K562 (cell line): Measurements from ENCODE around the gene CDH5. TPM values are rescaled to one million over a fixed set of nuclear protein-coding genes. Genes with fewer than 3 reads are reported as not detected.

Source experiments
- ATAC-seq: fragments of 200-7000 bp; cut with Tn5 transposase; 3 replicates; pipeline ENCODE4 v1.9.1; 2020; ENCODE audit warnings: moderate library complexity
- BruUV-seq: library from RNA; stranded (reverse); fragments of 400-500 nt; replicated peaks from 2 replicates; lab custom pipeline; 2021; lab: Mats Ljungman, UMichigan
- CTCF ChIA-PET: fragments of 300-600 bp; formaldehyde crosslinking; extraction: SDS; loops from one replicate; lab custom pipeline; 2021; ENCODE audit warnings: low intra/inter-chr PET ratio; lab: Yijun Ruan, JAX
- POLR2A ChIA-PET: fragments of 300-600, 350-650 bp; sonication (Branson Sonifier 250); formaldehyde crosslinking; extraction: SDS; loops from one replicate; lab custom pipeline; 2021; ENCODE audit warnings: antibody characterized with exemption, inconsistent platforms; lab: Yijun Ruan, JAX
- DNase-seq, 4 experiments: peaks; one replicate each; pipeline versions ENCODE4 v3.0.0 to v3.0.0-alpha.2; 2011 to 2018; ENCODE audit warnings: low spot score in 3 of 4, mixed read lengths in 3 of 4; ENCODE audit errors: extremely low read depth in 1 of 4
- FAIRE-seq: peaks from 2 replicates; lab custom pipeline; 2011; peaks lifted over from hg19 to GRCh38; lab: Jason Lieb, UNC
- H2AFZ ChIP-seq: 2 replicates; pipeline ENCODE4 v1.6.0; 2011; ENCODE audit warnings: low read depth, low read length, control low read depth, inconsistent platforms
- H3K27ac ChIP-seq: fragments of 200-600 bp; 3 replicates; pipeline ENCODE4 v1.8.0; 2011; ENCODE audit warnings: low read depth, mild to moderate bottlenecking, control low read depth, inconsistent platforms, low read length, moderate library complexity, mixed read lengths; ENCODE audit errors: extremely low read depth
- H3K27me3 ChIP-seq, 2 experiments: fragments of 300-600 bp in 1 of 2; 2 replicates in 1 of 2; 3 replicates in 1 of 2; pipeline versions ENCODE4 v1.6.0 to v1.8.0; 2011; ENCODE audit warnings: inconsistent platforms in 2 of 2, low read length in 2 of 2, mild to moderate bottlenecking in 1 of 2, mixed read lengths in 1 of 2, moderate library complexity in 1 of 2; ENCODE audit not compliant: control insufficient read depth in 2 of 2, insufficient read depth in 2 of 2
- H3K36me3 ChIP-seq: fragments of 300-600 bp; 3 replicates; pipeline ENCODE4 v1.8.0; 2011; ENCODE audit warnings: mild to moderate bottlenecking, low read length, inconsistent platforms; ENCODE audit not compliant: control insufficient read depth, insufficient read depth
- H3K4me1 ChIP-seq, 2 experiments: fragments of 200-600 bp in 1 of 2; replicated peaks in 1 of 2; 2 replicates in 1 of 2; 3 replicates in 1 of 2; pipeline versions ENCODE4 v1.5.1 to v1.8.0; 2011; ENCODE audit warnings: inconsistent platforms in 2 of 2, low read length in 2 of 2, mild to moderate bottlenecking in 1 of 2, mixed read lengths in 1 of 2, moderate library complexity in 1 of 2; ENCODE audit not compliant: control insufficient read depth in 2 of 2, insufficient read depth in 2 of 2
- H3K4me2 ChIP-seq: 2 replicates; pipeline ENCODE4 v1.6.1; 2011; ENCODE audit warnings: low read length, control low read depth, inconsistent platforms, mixed read lengths; ENCODE audit not compliant: insufficient read depth
- H3K4me3 ChIP-seq: fragments of 200-600 bp; sonication (generic), shearing (Covaris generic); 2 replicates; pipeline ENCODE4 v1.5.1; 2016; ENCODE audit warnings: control low read depth, inconsistent platforms
- H3K79me2 ChIP-seq: fragments of 200-600 bp; 3 replicates; pipeline ENCODE4 v1.8.0; 2011; ENCODE audit warnings: low read length, inconsistent platforms; ENCODE audit not compliant: control insufficient read depth, insufficient read depth
- H3K9ac ChIP-seq, 2 experiments: 2 replicates each; pipeline versions ENCODE4 v1.6.0 to v1.6.1; 2011; ENCODE audit warnings: low read depth in 2 of 2, low read length in 2 of 2, control low read depth in 1 of 2, inconsistent platforms in 1 of 2, mild to moderate bottlenecking in 1 of 2, mixed read lengths in 1 of 2; ENCODE audit not compliant: insufficient read depth in 1 of 2
- H3K9me1 ChIP-seq: one replicate; pipeline ENCODE4 v1.6.0; 2011; ENCODE audit warnings: inconsistent platforms, mild to moderate bottlenecking, low read length, moderate library complexity; ENCODE audit not compliant: control insufficient read depth, insufficient read depth
- H3K9me3 ChIP-seq: replicated peaks from 2 replicates; pipeline ENCODE4 v1.5.1; 2011; ENCODE audit warnings: low read depth, low read length, inconsistent platforms; ENCODE audit not compliant: control insufficient read depth, insufficient read depth
- H4K20me1 ChIP-seq: replicated peaks from 2 replicates; pipeline ENCODE4 v1.6.1; 2011; ENCODE audit warnings: low read length, inconsistent platforms, mixed read lengths; ENCODE audit not compliant: control insufficient read depth, insufficient read depth
- WGBS: fragments of 100-300 bp; shearing (Covaris generic); methylation state at CpG from one replicate; pipeline ENCODE4 v1.1.6; 2016; ENCODE audit warnings: low coverage, mixed read lengths; ENCODE audit not compliant: insufficient coverage; ENCODE audit errors: missing lambda C conversion rate; 5-methylcytosine and 5-hydroxymethylcytosine counted together
- in situ Hi-C: fragments of 300-500 bp; cut with MboI; formaldehyde crosslinking; loops from 4 replicates; pipeline ENCODE4 v1.15.0; 2018; ENCODE audit warnings: inconsistent platforms, mixed read lengths
- intact Hi-C: fragments of 100-400 bp; cut with micrococcal nuclease; formaldehyde crosslinking; loops from 2 replicates; pipeline ENCODE4 v1.14.2; 2022
- polyA plus RNA-seq, 8 experiments: library from polyadenylated mRNA; depleted of rRNA in 4 of 8; stranded (reverse) in 5 of 8; unstranded in 3 of 8; fragments of >200 nt; fragmentation: Nextera tagmentation in 2 of 8; fragmentation: Illumina TruSeq in 1 of 8; extraction: Ambion mirVana in 2 of 8; extraction: Trizol in 1 of 8; gene quantifications; 2 replicates each; pipeline versions ENCODE4 v1.2.1 to v1.2.3, GENCODE V29; 2011 to 2014; ENCODE audit warnings: inconsistent platforms in 1 of 8, missing spikeins in 1 of 8
- total RNA-seq, 7 experiments: library from RNA; depleted of rRNA in 6 of 7; stranded (reverse); fragments of >200 nt in 6 of 7; fragmentation: Illumina TruSeq in 2 of 7; extraction: Trizol in 2 of 7; gene quantifications; 2 replicates each; pipeline versions ENCODE4 v1.2.1 to v1.2.3, GENCODE V29; 2011 to 2021; ENCODE audit warnings: low replicate concordance in 1 of 7
- TF ChIP-seq, protein P1 (sequence below): fragments of 250-450 bp; sonication (Bioruptor Pico); IDR thresholded peaks from 2 replicates; pipeline ENCODE4 v1.5.0; 2021
- TF ChIP-seq, protein P2 (sequence below), 3 experiments: IDR thresholded peaks in 2 of 3; conservative IDR thresholded peaks in 1 of 3; 2 replicates each; pipeline ENCODE4 v1.5.1; 2011 to 2012; ENCODE audit warnings: low read length in 3 of 3, mild to moderate bottlenecking in 3 of 3, control low read depth in 2 of 3, improper control_type of control experiment in 1 of 3, inconsistent platforms in 1 of 3, low read depth in 1 of 3, mixed read lengths in 1 of 3, moderate library complexity in 1 of 3; ENCODE audit not compliant: insufficient read depth in 2 of 3

Gene CDH5
- total and polyA plus RNA-seq, 9 of the 15 experiments (the other 6 are each of a cell fraction or from before 2014, with no cell fraction given), result not detected

- CTCF ChIA-PET, result no interaction called here
- no TSS peak for BruUV-seq
- DNase-seq, result peak in 2 of 4 experiments; percentile 25 to 31
- intact Hi-C loops (no loop called here), in situ Hi-C loops (no loop called here)
- no peak overlapping the region for H3K4me3 ChIP-seq
- peaks cover 0 to 15% of the 10 kb centered on the region in 2 experiments; a peak in 2 of 5 replicates for H3K4me1 ChIP-seq
- peaks cover 10% of the 10 kb centered on the region for H4K20me1 ChIP-seq
- no peaks in the 10 kb centered on the region for H3K9me1 ChIP-seq
- H3K27me3 ChIP-seq, result peaks cover 22 to 60% of the 10 kb centered on the region in 2 experiments
- H2AFZ ChIP-seq, result no peak overlapping the region
- H3K79me2 ChIP-seq, result no peaks in the 10 kb centered on the region
- H3K9ac ChIP-seq, result no peak overlapping the region
- FAIRE-seq, result no peak
- no peak for ATAC-seq
- no peak overlapping the region for H3K27ac ChIP-seq
- no peaks in the 10 kb centered on the region for H3K9me3 ChIP-seq
- TF ChIP-seq, protein P1, sequence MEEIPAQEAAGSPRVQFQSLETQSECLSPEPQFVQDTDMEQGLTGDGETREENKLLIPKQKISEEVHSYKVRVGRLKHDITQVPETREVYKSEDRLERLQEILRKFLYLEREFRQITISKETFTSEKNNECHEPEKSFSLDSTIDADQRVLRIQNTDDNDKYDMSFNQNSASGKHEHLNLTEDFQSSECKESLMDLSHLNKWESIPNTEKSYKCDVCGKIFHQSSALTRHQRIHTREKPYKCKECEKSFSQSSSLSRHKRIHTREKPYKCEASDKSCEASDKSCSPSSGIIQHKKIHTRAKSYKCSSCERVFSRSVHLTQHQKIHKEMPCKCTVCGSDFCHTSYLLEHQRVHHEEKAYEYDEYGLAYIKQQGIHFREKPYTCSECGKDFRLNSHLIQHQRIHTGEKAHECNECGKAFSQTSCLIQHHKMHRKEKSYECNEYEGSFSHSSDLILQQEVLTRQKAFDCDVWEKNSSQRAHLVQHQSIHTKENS (CRISPR knock-in tag), result no peak
- TF ChIP-seq, protein P2, sequence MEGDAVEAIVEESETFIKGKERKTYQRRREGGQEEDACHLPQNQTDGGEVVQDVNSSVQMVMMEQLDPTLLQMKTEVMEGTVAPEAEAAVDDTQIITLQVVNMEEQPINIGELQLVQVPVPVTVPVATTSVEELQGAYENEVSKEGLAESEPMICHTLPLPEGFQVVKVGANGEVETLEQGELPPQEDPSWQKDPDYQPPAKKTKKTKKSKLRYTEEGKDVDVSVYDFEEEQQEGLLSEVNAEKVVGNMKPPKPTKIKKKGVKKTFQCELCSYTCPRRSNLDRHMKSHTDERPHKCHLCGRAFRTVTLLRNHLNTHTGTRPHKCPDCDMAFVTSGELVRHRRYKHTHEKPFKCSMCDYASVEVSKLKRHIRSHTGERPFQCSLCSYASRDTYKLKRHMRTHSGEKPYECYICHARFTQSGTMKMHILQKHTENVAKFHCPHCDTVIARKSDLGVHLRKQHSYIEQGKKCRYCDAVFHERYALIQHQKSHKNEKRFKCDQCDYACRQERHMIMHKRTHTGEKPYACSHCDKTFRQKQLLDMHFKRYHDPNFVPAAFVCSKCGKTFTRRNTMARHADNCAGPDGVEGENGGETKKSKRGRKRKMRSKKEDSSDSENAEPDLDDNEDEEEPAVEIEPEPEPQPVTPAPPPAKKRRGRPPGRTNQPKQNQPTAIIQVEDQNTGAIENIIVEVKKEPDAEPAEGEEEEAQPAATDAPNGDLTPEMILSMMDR (IDR thresholded peaks at IDR 0.05 in 2 of 3, conservative IDR thresholded peaks at IDR 0.05 in 1 of 3; ENCODE audit: insufficient read depth in 2 of 3, low read depth in 1 of 3, low read length in 3 of 3), result 0 out of 6 replicates have a peak, but pooled peaks of 1 of the 3 experiments have one; percentile 16
- TF ChIP-seq, all 486 proteins: peak for 1
- 0% methylated on average over 9 of the region's 9 CpGs for WGBS
- POLR2A ChIA-PET, result interaction anchor here (1.3 kb wide), 1 partner anchor 61 kb away, joined by 6 read pairs; no protein-coding TSS in a partner anchor
- Histone ChIP-seq H3K4me2 (no peak overlapping the region), H3K36me3 (no peaks in the 10 kb centered on the region)
Observed at GRCh38 chr16:66429290-66429962, 62.9 kb downstream of the CDH5 start.
